Measurements from ENCODE around the gene FBXW4.

Gene FBXW4

GRCh38 chr10:101616415-101617101, 78.4 kb downstream of the FBXW4 start:
- no peak for DNase-seq (ENCODE audit: low read depth)
- no peak for TF ChIP-seq CTCF (conservative IDR thresholded peaks at IDR 0.05; ENCODE audit: low read depth, low read length)
- H3K4me3 ChIP-seq (ENCODE audit: low read depth, low read length): no peak overlapping the region

GRCh38 chr10:101615525-101616116, 79.3 kb downstream of the FBXW4 start:
- no peak for TF ChIP-seq CTCF (conservative IDR thresholded peaks at IDR 0.05; ENCODE audit: low read depth, low read length)
- no peak overlapping the region for H3K4me3 ChIP-seq (ENCODE audit: low read depth, low read length)
- peak; percentile 11 for DNase-seq (ENCODE audit: low read depth)

- TF ChIP-seq CTCF (conservative IDR thresholded peaks at IDR 0.05; ENCODE audit: low read depth, low read length): no peak
- no peak overlapping the region for H3K4me3 ChIP-seq (ENCODE audit: low read depth, low read length)
- peak; percentile 11 for DNase-seq (ENCODE audit: low read depth)
Observed at GRCh38 chr10:101614663-101615524, 80.1 kb downstream of the FBXW4 start.

- H3K4me3 ChIP-seq (ENCODE audit: low read depth, low read length): no peak overlapping the region
- no peak for DNase-seq (ENCODE audit: low read depth)
- TF ChIP-seq CTCF (conservative IDR thresholded peaks at IDR 0.05; ENCODE audit: low read depth, low read length): no peak
Observed at GRCh38 chr10:101613646-101614045, 81.3 kb downstream of the FBXW4 start.

GRCh38 chr10:101612872-101613271, 82.1 kb downstream of the FBXW4 start:
- TF ChIP-seq CTCF (conservative IDR thresholded peaks at IDR 0.05; ENCODE audit: low read depth, low read length): no peak
- no peak overlapping the region for H3K4me3 ChIP-seq (ENCODE audit: low read depth, low read length)
- DNase-seq (ENCODE audit: low read depth): no peak

GRCh38 chr10:101612086-101612485, 82.9 kb downstream of the FBXW4 start:
- H3K4me3 ChIP-seq (ENCODE audit: low read depth, low read length): no peak overlapping the region
- no peak for TF ChIP-seq CTCF (conservative IDR thresholded peaks at IDR 0.05; ENCODE audit: low read depth, low read length)
- no peak for DNase-seq (ENCODE audit: low read depth)
